Effector CD8-positive, alpha-beta T cell (primary cell): ENCODE data around the gene CLDN18.

Experiments used
- DNase-seq: peaks from one replicate; lab custom pipeline; 2025; lab: John Stamatoyannopoulos, UW

The CLDN18 gene

GRCh38 chr3:138062626-138063025, 52.7 kb downstream of the CLDN18 start:
- DNase-seq, result no peak

GRCh38 chr3:138063416-138063815, 53.5 kb downstream of the CLDN18 start:
- no peak for DNase-seq

- DNase-seq, result no peak
These were observed 56.0 kb downstream of the CLDN18 start for GRCh38 chr3:138065949-138066348.

GRCh38 chr3:138066383-138066782, 56.4 kb downstream of the CLDN18 start:
- no peak for DNase-seq

- no peak for DNase-seq
These were observed 57.0 kb downstream of the CLDN18 start for GRCh38 chr3:138066972-138067371.

- DNase-seq, result no peak
These were observed 58.1 kb downstream of the CLDN18 start for GRCh38 chr3:138068046-138068445.

- DNase-seq, result peak; percentile 56
These were observed 58.7 kb downstream of the CLDN18 start for GRCh38 chr3:138068579-138069174.

- DNase-seq, result no peak
These were observed 60.0 kb downstream of the CLDN18 start for GRCh38 chr3:138070006-138070405.

- no peak for DNase-seq
These were observed 62.8 kb downstream of the CLDN18 start for GRCh38 chr3:138072796-138073195.

- DNase-seq, result no peak
These were observed 68.1 kb downstream of the CLDN18 start for GRCh38 chr3:138078096-138078495.

- DNase-seq, result no peak
These were observed 69.0 kb downstream of the CLDN18 start for GRCh38 chr3:138078901-138079344.

GRCh38 chr3:138079901-138080300, 69.9 kb downstream of the CLDN18 start:
- DNase-seq, result no peak

- no peak for DNase-seq
These were observed 71.6 kb downstream of the CLDN18 start for GRCh38 chr3:138081371-138082084.

- DNase-seq, result no peak
These were observed 72.4 kb downstream of the CLDN18 start for GRCh38 chr3:138082085-138082991.

GRCh38 chr3:138082992-138083386, 73.0 kb downstream of the CLDN18 start:
- DNase-seq, result no peak
